Measurements from ENCODE around the gene CDK8.

- no peak for TF ChIP-seq EP300 (IDR thresholded peaks at IDR 0.05)
- TF ChIP-seq POLR2A (IDR thresholded peaks at IDR 0.05) = no peak
- TF ChIP-seq CTCF (IDR thresholded peaks at IDR 0.05) = no peak
Observed at GRCh38 chr13:26257049-26257448, 3.1 kb downstream of the CDK8 start.

Data from tibial nerve (tissue), 4 donors.